ENCODE data around the gene PRKG1.

DNA sequence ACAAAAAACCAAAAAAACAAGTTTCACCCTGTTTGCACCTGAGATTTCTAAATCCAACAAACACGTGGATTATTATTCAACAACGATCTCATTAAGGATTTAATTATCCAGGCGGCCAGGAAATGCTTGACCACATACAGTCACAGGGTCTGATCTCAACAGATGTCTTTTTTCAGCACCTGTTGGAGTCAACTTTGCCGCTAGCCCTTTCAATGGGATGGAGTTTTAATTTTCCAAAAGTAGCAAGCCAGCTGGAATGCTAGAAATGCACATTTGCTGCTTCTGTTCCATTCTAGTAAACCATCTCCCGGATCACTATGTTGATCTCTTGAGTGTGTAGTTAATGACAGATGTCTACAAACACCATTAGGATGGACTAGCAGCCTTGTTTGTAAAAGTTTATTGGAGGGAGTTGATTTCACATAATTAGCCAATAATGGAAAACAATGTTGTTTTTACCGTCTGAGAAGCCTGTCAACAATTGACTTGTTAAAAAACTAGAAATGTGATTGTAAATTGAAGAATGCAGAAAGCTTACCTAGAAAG, 1175.6 kb downstream of the PRKG1 start:
- TF ChIP-seq ZBTB33 (IDR thresholded peaks at IDR 0.05) (no peak), EGR1 (IDR thresholded peaks at IDR 0.05; ENCODE audit: low read depth in 2 of 2) (no peak)
